GM10847 (cell line): ENCODE data around the gene NOTCH1.

Experiments used
- POLR2A ChIP-seq: IDR thresholded peaks from 2 replicates; pipeline ENCODE4 v1.6.1; 2011; ENCODE audit not compliant: insufficient read length; ENCODE audit errors: extremely low read depth

Gene NOTCH1

GRCh38 chr9:136532799-136533774, 12.8 kb downstream of the NOTCH1 start:
- TF ChIP-seq POLR2A: no peak

- TF ChIP-seq POLR2A: no peak
Measured at GRCh38 chr9:136531904-136532798, 13.7 kb downstream of the NOTCH1 start.

GRCh38 chr9:136531186-136531903, 14.5 kb downstream of the NOTCH1 start:
- TF ChIP-seq POLR2A: no peak

GRCh38 chr9:136530461-136531089, 15.3 kb downstream of the NOTCH1 start:
- TF ChIP-seq POLR2A: no peak

GRCh38 chr9:136529516-136530460, 16.1 kb downstream of the NOTCH1 start:
- no peak for TF ChIP-seq POLR2A

GRCh38 chr9:136528716-136529341, 17.0 kb downstream of the NOTCH1 start:
- TF ChIP-seq POLR2A: no peak

GRCh38 chr9:136527721-136528710, 17.8 kb downstream of the NOTCH1 start:
- no peak for TF ChIP-seq POLR2A

- no peak for TF ChIP-seq POLR2A
Measured at GRCh38 chr9:136527131-136527530, 18.7 kb downstream of the NOTCH1 start.

GRCh38 chr9:136526625-136527066, 19.2 kb downstream of the NOTCH1 start:
- TF ChIP-seq POLR2A: no peak

GRCh38 chr9:136525841-136526499, 19.9 kb downstream of the NOTCH1 start:
- TF ChIP-seq POLR2A: no peak

GRCh38 chr9:136525207-136525606, 20.6 kb downstream of the NOTCH1 start:
- no peak for TF ChIP-seq POLR2A
